Osteocyte (in vitro differentiated cells): ENCODE measurements around the gene NR2F2. TPM values are rescaled to one million over a fixed set of nuclear protein-coding genes. Genes with fewer than 3 reads are reported as not detected.

Experiments used
- DNase-seq: peaks from one replicate; pipeline ENCODE4 v3.0.0; 2021; ENCODE audit warnings: mixed read lengths; ENCODE audit not compliant: unreplicated experiment; ENCODE audit errors: extremely low spot score
- H3K27ac Mint-ChIP-seq: one replicate; pipeline ENCODE4 v1.8.0; 2021; ENCODE audit warnings: mild to moderate bottlenecking, mixed read lengths; ENCODE audit not compliant: unreplicated experiment
- H3K27me3 Mint-ChIP-seq: one replicate; pipeline ENCODE4 v1.8.0; 2021; ENCODE audit warnings: mixed read lengths; ENCODE audit not compliant: unreplicated experiment
- H3K36me3 Mint-ChIP-seq: one replicate; pipeline ENCODE4 v1.8.0; 2021; ENCODE audit warnings: mixed read lengths; ENCODE audit not compliant: unreplicated experiment
- H3K4me1 Mint-ChIP-seq: one replicate; pipeline ENCODE4 v1.8.0; 2021; ENCODE audit warnings: mixed read lengths; ENCODE audit not compliant: unreplicated experiment
- H3K4me3 Mint-ChIP-seq: one replicate; pipeline ENCODE4 v1.8.0; 2021; ENCODE audit warnings: mild to moderate bottlenecking, moderate library complexity, mixed read lengths; ENCODE audit not compliant: unreplicated experiment
- H3K9me3 Mint-ChIP-seq: one replicate; pipeline ENCODE4 v1.8.0; 2021; ENCODE audit warnings: mixed read lengths; ENCODE audit not compliant: unreplicated experiment
- CTCF ChIP-seq: fragments of 200-600 bp; sonication (generic); IDR thresholded peaks from 2 replicates; pipeline ENCODE4 v1.5.0; 2021; ENCODE audit warnings: antibody characterized with exemption, mild to moderate bottlenecking, moderate library complexity
- total RNA-seq: library from RNA; stranded (reverse); gene quantifications from 2 replicates; pipeline ENCODE4 v1.2.1, GENCODE V29; 2021

NR2F2 gene
- total RNA-seq, 1 donor from 2014 or later, result 286 TPM

GRCh38 chr15:96321639-96322535 is 8.6 kb upstream of the NR2F2 start:
- H3K27ac Mint-ChIP-seq, result peak overlapping the region; percentile 93
- H3K9me3 Mint-ChIP-seq, result no peaks in the 10 kb centered on the region
- no peaks in the 10 kb centered on the region for H3K27me3 Mint-ChIP-seq
- peaks cover 8% of the 10 kb centered on the region for H3K36me3 Mint-ChIP-seq
- DNase-seq, result no peak
- H3K4me3 Mint-ChIP-seq, result peak overlapping the region; percentile 67
- no peak for TF ChIP-seq CTCF
- H3K4me1 Mint-ChIP-seq, result peaks cover 60% of the 10 kb centered on the region

- DNase-seq, result no peak
- no peaks in the 10 kb centered on the region for H3K27me3 Mint-ChIP-seq
- TF ChIP-seq CTCF, result no peak
- H3K36me3 Mint-ChIP-seq, result peaks cover 6% of the 10 kb centered on the region
- H3K4me3 Mint-ChIP-seq, result peak overlapping the region; percentile 71
- peak overlapping the region; percentile 99 for H3K27ac Mint-ChIP-seq
- no peaks in the 10 kb centered on the region for H3K9me3 Mint-ChIP-seq
- H3K4me1 Mint-ChIP-seq, result peaks cover 54% of the 10 kb centered on the region
Measured at GRCh38 chr15:96322536-96323318, 7.8 kb upstream of the NR2F2 start.

- peaks cover 53% of the 10 kb centered on the region for H3K4me1 Mint-ChIP-seq
Measured at GRCh38 chr15:96323319-96324145, 7.0 kb upstream of the NR2F2 start.

GRCh38 chr15:96324192-96324895 is 6.2 kb upstream of the NR2F2 start:
- H3K9me3 Mint-ChIP-seq, result no peaks in the 10 kb centered on the region
- H3K27ac Mint-ChIP-seq, result peak overlapping the region; percentile 99
- peaks cover 57% of the 10 kb centered on the region for H3K4me1 Mint-ChIP-seq
- H3K36me3 Mint-ChIP-seq, result peaks cover 2% of the 10 kb centered on the region
- no peaks in the 10 kb centered on the region for H3K27me3 Mint-ChIP-seq
- peak overlapping the region; percentile 98 for H3K4me3 Mint-ChIP-seq
- no peak for TF ChIP-seq CTCF
- DNase-seq, result no peak

More at GRCh38 chr15:96323319-96324145, 7.0 kb upstream of the NR2F2 start:
- TF ChIP-seq CTCF, result no peak
- Mint-ChIP-seq H3K4me3 (peak overlapping the region; percentile 98), H3K27ac (peak overlapping the region; percentile 99), H3K36me3 (peaks cover 2% of the 10 kb centered on the region), H3K27me3 (no peaks in the 10 kb centered on the region), H3K9me3 (no peaks in the 10 kb centered on the region)
- no peak for DNase-seq
